Pancreas (tissue), 10 donors: ENCODE results near the gene TMEM120B. TPM values are rescaled to one million over a fixed set of nuclear protein-coding genes. Genes with fewer than 3 reads are reported as not detected.

ENCODE experiments used
- ATAC-seq, 4 donors: fragments of 200-7000 bp; cut with Tn5 transposase; one replicate each; pipeline versions ENCODE4 v1.8.0 to v1.9.1; 2020; ENCODE audit warnings: mild to moderate bottlenecking in 4 of 4, moderate library complexity in 4 of 4
- DNase-seq, 6 donors: peaks; one replicate each; pipeline ENCODE4 v3.0.0-alpha.2; 2020
- FAIRE-seq: peaks from 2 replicates; lab custom pipeline; 2012; peaks lifted over from hg19 to GRCh38; lab: Jason Lieb, UNC
- H3K27ac ChIP-seq, 4 donors: fragments of 200-600 bp; sonication (generic); 1 replicate in 3 of 4; 2 replicates in 1 of 4; pipeline versions ENCODE4 v1.5.0 to v1.8.0; 2020
- H3K27me3 ChIP-seq, 4 donors: fragments of 200-600 bp; one replicate each; pipeline ENCODE4 v1.8.0; 2021
- H3K36me3 ChIP-seq, 3 donors: fragments of 200-600 bp; sonication (generic) in 1 of 3; one replicate each; pipeline versions ENCODE4 v1.5.0 to v1.8.0; 2020 to 2021
- H3K4me1 ChIP-seq, 3 donors: fragments of 200-600 bp; one replicate each; pipeline ENCODE4 v1.8.0; 2021
- H3K4me3 ChIP-seq, 4 donors: fragments of 200-600 bp; sonication (generic) in 2 of 4; one replicate each; pipeline versions ENCODE4 v1.5.0 to v1.8.0; 2020 to 2021
- H3K9me3 ChIP-seq, 4 donors: fragments of 200-600 bp; one replicate each; pipeline ENCODE4 v1.8.0; 2021
- CTCF ChIP-seq, 4 donors: fragments of 200-600 bp; sonication (generic) in 3 of 4; IDR thresholded peaks; one replicate each; pipeline versions ENCODE4 v1.5.0 to v1.8.0; 2021; ENCODE audit warnings: antibody characterized with exemption in 4 of 4
- WGBS, 2 donors: extraction: QIAGEN DNeasy Blood & Tissue Kit; methylation state at CpG; one replicate each; pipeline ENCODE4 v1.1.7; 2013; 5-methylcytosine and 5-hydroxymethylcytosine counted together
- intact Hi-C, 3 donors: fragments of 100-400 bp; cut with DNase I; formaldehyde crosslinking; loops; one replicate each; pipeline versions ENCODE4 v1.11.1 to v1.14.2; 2022
- polyA plus RNA-seq, 2 donors: library from polyadenylated mRNA; stranded (reverse); fragments of 200-250 nt; gene quantifications; one replicate each; pipeline ENCODE4 v1.2.3, GENCODE V29; 2013
- total RNA-seq, 6 donors: library from RNA; stranded (reverse); fragmentation: NEBNext Ultra II Directional in 4 of 6; extraction: Animal tissue kit (Norgen Biotek cat#: 25700) in 4 of 6; gene quantifications; one replicate each; pipeline versions ENCODE4 v1.2.1 to v1.2.4, GENCODE V29; 2021 to 2023
- donor health status: healthy with polysubstance abuse.
- donor health status: DM: no; HTN: no; CAD: no; lungs with moderate emphysema.
- donor health status: DM: no; HTN: no; CAD: no.
- donor health status: control.
- donor health status: control.
- donor health status: Bipolar disorder and iron deficiency.
- donor health status: DM: yes; HTN: yes; CAD: no.
- donor health status: DM: no; HTN: no; CAD: no.
- donor health status: DM: no; HTN: no; CAD: no.
- donor health status: DM: yes; HTN: yes; CAD: no.

Gene TMEM120B
- total and polyA plus RNA-seq, 8 donors, result 8.2 to 19.8 (median 11.4) TPM

GRCh38 chr12:121709478-121709961 is 3.0 kb upstream of the TMEM120B start:
- H3K36me3 ChIP-seq, result no peaks in the 10 kb centered on the region
- H3K27me3 ChIP-seq, result no peaks in the 10 kb centered on the region
- H3K27ac ChIP-seq, result no peak overlapping the region
- no peaks in the 10 kb centered on the region for H3K9me3 ChIP-seq
- FAIRE-seq, result no peak
- no peak for ATAC-seq
- no peak overlapping the region for H3K4me3 ChIP-seq
- DNase-seq, result peak in 1 of 6 donors; percentile 7
- TF ChIP-seq CTCF (IDR thresholded peaks at IDR 0.05), result no peak
- whole genome bisulfite sequencing, 2 donors, result 76 to 79% methylated on average over 5 of the region's 5 CpGs
- H3K4me1 ChIP-seq, result no peaks in the 10 kb centered on the region
- intact Hi-C loops, result loop anchor here in 1 of 3 donors (10.0 kb wide), 1 partner anchor 65 kb away; no protein-coding TSS in a partner anchor

- H3K4me3 ChIP-seq, result peak overlapping the region; percentile 66 to 99 (median 98)
- H3K9me3 ChIP-seq, result no peaks in the 10 kb centered on the region
- peak; percentile 46 to 71 (median 52) for ATAC-seq
- FAIRE-seq, result no peak
- no peaks in the 10 kb centered on the region for H3K36me3 ChIP-seq
- H3K27ac ChIP-seq, result peak overlapping the region; percentile 76 to 82 (median 77)
- WGBS, 2 donors, result 45 to 48% methylated on average over 24 of the region's 24 CpGs
- no peaks in the 10 kb centered on the region for H3K27me3 ChIP-seq
- no peak for TF ChIP-seq CTCF (IDR thresholded peaks at IDR 0.05)
- no peaks in the 10 kb centered on the region for H3K4me1 ChIP-seq
- intact Hi-C loops, result no loop called here
- DNase-seq, result peak in 3 of 6 donors; percentile 25 to 32 (median 29)
Measured at GRCh38 chr12:121711361-121712189, 977 bp upstream of the TMEM120B start.

GRCh38 chr12:121712190-121712460 is 427 bp upstream of the TMEM120B start:
- peak overlapping the region; percentile 76 to 82 (median 77) for H3K27ac ChIP-seq
- TF ChIP-seq CTCF (IDR thresholded peaks at IDR 0.05), result no peak
- peak overlapping the region; percentile 66 to 99 (median 98) for H3K4me3 ChIP-seq
- intact Hi-C loops, result no loop called here
- no peaks in the 10 kb centered on the region for H3K9me3 ChIP-seq
- no peaks in the 10 kb centered on the region for H3K36me3 ChIP-seq
- H3K27me3 ChIP-seq, result no peaks in the 10 kb centered on the region
- ATAC-seq (peak; percentile 57 to 74 (median 70)), DNase-seq (peak in 4 of 6 donors; percentile 47 to 65 (median 52)), FAIRE-seq (no peak)
- no peaks in the 10 kb centered on the region for H3K4me1 ChIP-seq
- WGBS, 2 donors, result 1% methylated on average over 16 of the region's 16 CpGs

GRCh38 chr12:121713257-121713777 is 765 bp downstream of the TMEM120B start:
- Histone ChIP-seq H3K4me3 (peak overlapping the region; percentile 66 to 99 (median 98)), H3K27ac (peak overlapping the region in 1 of 4 donors; percentile 76), H3K27me3 (no peaks in the 10 kb centered on the region), H3K9me3 (no peaks in the 10 kb centered on the region), H3K36me3 (no peaks in the 10 kb centered on the region), H3K4me1 (no peaks in the 10 kb centered on the region)
- peak in 2 of 4 donors; percentile 5 to 11 for ATAC-seq
- peak in 3 of 6 donors; percentile 18 to 47 (median 23) for DNase-seq
- TF ChIP-seq CTCF (IDR thresholded peaks at IDR 0.05), result no peak
- FAIRE-seq, result no peak
- intact Hi-C loops, result no loop called here
- 11 to 15% methylated on average over 13 to 14 of the region's 14 CpGs for WGBS, 2 donors
